ENCODE results near the gene GTPBP3.
A peak's percentile ranks its signal among the peaks of the same experiment; 100 is the strongest.

GTPBP3 gene

DNA sequence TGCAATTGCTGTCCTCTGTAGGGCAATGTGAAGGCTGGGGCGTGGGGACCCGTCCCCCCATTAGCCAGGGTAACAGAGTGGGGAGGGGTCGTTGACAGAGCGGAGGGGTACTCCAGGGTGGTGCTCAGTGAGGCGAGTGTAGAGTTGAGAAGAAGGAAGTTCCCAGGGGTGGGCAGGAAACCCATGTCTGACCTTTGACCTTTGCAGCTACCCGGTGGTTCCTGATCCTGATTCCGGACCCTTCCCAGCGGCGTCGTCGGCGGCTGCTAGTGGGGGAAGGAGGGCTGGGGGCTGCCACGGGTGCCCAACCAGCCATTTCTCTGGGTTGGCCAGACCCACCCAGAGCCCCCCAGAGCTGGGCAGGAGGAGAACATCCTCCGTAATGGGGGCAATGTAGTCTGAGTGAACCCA is 41.9 kb downstream of the GTPBP3 start:
- DNase-seq (ENCODE audit: extremely low read depth in 1 of 2, low read depth in 1 of 2), result no peak

DNA sequence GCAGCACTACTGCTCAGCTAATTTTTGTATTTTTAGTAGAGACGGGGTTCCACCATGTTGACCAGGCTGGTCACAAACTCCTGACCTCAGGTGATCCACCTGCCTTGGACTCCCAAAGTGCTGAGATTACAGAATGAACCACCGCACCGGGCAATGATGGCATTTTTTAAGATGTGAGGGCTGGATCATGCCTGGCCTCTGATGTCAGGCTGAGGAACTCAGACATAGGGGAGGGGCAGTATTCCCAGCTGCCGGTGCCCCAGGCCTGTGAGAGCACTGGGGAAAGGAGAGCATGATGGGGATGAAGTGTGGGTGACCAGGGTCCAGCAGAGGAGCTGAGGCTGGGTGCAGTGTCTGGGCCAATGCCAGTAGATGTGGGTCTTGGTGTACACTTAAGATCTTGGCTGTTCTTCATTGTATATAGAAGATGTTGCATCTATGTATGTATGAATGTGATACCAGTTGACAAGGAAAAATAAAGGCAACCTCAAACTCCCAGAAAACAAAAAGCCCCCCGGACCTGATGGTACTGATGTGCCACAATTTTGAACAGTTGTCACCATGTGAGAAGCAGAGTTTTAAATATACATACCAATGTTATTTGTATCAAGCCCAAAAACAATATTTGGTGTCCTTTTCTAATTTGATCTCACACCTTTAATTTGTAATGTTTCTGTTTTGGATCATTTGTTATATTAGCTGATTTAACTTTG is 43.2 kb downstream of the GTPBP3 start:
- DNase-seq (ENCODE audit: extremely low read depth in 1 of 2, low read depth in 1 of 2), result no peak

DNA sequence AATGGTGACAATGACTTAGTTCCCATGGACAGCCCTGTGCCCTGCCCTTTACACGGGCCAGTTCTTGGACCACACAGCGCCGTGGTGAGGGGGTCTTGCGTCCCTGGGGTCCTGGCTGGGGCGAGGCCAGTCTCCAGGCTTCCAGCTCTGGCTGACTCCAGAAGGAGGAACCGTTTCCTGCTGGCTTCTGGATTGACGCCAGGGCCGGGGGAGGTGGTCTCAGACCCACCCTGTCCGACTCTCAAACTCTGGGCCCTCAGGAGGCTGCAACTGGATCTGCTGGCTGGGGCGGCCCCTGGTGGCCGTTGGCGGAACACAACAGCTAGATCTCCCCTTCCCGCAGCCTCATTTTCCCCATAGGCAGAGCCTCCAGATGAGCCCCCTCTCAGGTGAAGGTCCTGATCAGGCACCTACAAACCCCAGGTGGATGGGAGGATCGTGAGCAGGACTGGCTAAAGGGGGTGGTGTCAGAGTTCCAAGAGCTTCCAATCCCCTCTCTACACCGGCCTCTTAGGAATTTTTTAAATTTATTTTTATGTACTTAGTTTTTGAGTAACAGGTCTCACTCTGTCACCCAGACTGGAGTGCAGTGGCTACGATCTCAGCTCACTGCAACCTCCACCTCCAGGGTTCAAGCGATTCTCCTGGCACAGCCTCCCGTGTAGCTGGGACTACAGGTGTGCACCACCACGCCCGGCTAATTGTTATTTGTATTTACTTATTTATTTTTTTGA is 48.7 kb downstream of the GTPBP3 start:
- DNase-seq (ENCODE audit: extremely low read depth in 1 of 2, low read depth in 1 of 2), result peak in 1 of 2 donors; percentile 40

DNA sequence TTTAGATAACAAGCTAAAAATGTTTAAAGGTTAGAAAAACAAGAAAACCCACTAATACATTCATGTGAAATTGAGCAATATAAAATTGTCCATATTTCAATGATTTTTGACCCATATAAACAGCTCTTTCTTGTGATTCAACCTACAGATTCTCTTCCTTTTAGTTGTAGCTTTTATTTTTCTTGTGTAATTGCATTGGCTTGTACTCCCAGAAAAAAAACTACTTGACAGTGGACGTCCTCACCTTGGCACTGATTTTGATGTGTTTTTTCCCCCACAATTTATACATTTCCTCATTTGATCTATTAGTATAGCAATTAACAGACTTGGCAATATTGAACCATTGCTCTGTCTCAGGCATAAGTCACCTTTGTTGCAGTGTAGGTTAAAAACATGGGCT is 51.9 kb downstream of the GTPBP3 start:
- no peak for DNase-seq (ENCODE audit: extremely low read depth in 1 of 2, low read depth in 1 of 2)

DNA sequence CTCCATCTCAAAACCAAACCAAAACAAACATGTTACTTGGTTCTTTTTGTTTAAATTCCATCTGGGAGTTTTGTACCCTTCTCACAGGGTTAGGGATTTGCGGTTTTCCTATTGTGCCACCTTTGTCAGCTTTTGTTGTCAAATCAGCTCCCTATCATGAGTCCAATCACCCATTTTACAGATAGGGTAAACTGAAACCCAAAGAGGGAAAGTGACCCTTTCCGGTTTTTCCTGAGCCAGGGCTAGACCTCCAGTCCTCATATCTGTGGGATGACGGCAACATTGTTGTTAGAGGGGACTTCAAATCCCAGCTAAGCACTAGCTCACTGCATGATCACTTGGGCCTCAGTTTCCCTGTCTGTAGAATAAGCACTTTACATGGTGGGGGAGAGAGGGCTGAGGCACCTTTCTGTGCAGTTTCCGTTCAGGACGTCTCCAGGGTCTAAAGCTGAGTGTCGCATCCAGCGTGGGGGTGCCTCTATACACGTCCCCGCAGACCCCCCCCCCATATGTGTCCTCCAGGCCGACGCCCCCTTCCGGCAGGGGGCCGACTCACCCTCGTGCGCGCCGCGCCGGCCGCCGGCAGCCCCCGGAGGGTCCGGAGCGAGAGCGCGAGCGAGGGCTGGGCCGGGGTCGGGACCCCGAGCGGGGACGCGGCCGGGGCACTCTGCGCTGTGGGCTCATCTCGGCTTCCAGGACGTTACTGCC is 52.8 kb downstream of the GTPBP3 start:
- DNase-seq (ENCODE audit: extremely low read depth in 1 of 2, low read depth in 1 of 2), result no peak

DNA sequence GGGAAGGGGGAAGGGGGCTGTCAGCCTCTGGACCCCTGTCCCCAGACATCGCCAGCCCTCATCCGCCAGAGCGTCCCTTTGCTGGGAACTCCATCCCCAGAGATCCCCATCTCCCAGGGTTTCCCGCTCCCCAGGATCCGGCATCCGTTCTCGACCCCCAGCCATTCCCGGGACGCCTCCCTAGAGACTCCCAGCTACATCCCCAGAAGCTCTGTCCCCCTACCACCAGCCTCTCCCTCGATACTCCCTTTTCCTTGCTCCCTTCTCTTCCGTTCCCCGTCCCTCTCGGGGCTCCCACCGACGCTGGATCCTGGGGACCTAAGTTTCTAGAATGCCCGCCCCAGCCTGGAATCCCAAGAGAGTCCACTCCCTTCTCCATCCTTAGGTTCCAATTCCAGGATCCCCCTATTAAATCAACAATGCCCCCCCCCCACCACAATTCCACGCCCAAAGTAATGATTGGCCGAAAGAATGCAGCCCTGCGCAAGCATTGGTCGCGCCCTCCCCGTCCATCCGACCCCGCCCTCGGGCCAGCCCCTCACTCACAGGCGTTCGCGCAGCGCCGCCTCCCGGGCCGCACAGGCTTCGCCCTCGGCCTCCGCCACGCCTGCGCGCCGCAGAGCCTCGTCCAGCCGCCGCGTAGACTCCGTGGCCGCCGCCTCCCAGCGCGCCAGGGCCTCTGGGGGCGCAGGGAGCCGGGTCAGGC is 53.5 kb downstream of the GTPBP3 start:
- DNase-seq (ENCODE audit: extremely low read depth in 1 of 2, low read depth in 1 of 2), result peak; percentile 84 to 87

DNA sequence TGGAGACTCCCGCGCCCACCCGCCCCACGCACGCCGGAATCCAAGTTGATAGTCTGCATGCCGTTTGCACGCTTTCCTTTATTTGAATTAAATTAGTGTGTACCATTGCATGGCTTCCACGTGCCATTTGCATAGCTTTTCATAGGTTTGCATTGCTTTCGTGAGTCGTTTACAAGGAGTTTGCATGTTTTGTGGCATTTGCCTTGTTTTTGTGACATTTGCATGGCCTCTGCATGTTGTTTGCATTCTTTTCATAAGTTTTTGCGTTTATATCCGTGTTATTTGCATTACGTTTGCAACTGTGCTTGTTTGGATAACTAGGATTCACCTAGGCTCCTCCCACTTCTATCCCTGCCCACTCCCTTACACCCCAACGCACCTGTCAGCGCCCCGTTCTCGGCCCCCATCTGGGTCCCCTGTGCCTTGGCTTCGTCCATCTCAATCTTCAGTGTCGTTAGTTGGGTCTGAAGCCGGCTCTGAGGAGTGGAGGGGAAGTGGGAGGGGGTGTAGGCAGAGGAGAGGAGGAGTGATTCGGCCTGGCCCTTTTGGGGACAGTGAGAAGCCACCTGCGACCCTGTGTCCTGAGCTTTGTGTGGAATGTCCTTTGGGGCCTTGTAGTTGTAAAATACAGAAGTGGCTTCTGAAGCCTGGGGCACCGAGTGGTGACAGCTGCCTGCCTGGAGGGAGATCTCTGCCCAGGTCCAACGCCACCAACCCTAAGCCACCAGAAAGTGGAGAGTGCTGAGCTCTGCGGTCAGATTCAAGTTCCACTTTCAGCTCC is 54.2 kb downstream of the GTPBP3 start:
- DNase-seq (ENCODE audit: extremely low read depth in 1 of 2, low read depth in 1 of 2), result no peak

Measured in stimulated activated CD8-positive, alpha-beta memory T cell treated with anti-CD3 and anti-CD28 coated beads, Interleukin-7, amount 100 ng/mL, for 48 hours (primary cell).